Mucosa of gallbladder (tissue), 1 donor: Measurements from ENCODE around the gene TSPAN14. TPM values are rescaled to one million over a fixed set of nuclear protein-coding genes. Genes with fewer than 3 reads are reported as not detected.
A peak's percentile ranks its signal among the peaks of the same experiment; 100 is the strongest.

Experiments
- DNase-seq: peaks from one replicate; pipeline ENCODE4 v3.0.0-alpha.2; 2020; ENCODE audit warnings: low spot score
- total RNA-seq: library from RNA; stranded (reverse); gene quantifications from one replicate; pipeline ENCODE4 v1.2.1, GENCODE V29; 2021
- donor health status: DM: no; HTN: no; CAD: no.

The TSPAN14 gene
- total RNA-seq, 1 donor from 2014 or later: 124 TPM

DNA sequence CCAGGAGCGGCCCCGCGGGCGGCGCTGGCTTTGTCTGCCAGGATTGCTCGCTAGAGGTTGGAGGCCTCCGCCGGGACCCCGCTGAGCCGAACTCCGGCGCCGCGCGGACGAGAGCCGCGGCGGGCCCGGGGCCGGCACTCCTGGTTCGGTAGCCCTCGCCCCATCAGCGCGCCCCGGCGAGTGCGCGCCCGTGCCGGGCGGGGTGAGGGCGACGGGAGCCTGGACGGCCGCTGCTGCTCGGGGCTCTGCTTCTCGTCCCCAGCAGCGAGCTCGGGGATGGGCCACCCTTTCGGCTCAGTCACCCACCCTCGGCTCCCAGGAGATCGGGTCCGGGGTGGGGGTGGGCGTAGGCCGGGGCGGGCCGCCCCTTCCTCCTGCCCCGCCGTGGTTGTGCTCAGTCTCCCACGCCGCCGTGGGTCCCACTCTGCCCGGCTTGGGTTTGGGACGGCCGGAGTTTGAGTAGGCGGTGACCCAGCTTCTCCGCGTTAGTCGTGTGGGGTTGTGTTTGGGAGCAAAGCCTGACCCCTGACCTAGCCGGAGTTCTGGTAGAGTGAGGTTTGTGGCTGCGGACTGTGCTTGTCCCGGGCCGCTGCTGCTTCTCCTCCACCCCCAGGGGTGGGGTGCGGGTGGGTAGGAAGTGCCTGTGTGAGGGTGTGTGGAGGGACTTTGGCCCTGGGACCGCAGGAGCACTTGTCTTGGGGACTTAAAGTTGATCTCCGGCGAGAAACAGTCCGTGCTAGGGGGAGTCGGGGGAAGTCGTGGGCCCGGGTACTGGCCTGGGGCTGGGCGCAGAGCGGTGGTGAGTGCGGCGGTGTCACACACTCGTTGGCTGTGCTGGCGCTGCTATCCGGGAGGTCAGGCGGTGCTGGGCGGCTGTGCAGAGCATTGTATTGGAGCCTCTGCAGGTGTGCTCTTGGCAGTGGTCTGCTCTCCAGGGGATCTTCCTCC, 677 bp downstream of the TSPAN14 start:
- peak; percentile 40 for DNase-seq

DNA sequence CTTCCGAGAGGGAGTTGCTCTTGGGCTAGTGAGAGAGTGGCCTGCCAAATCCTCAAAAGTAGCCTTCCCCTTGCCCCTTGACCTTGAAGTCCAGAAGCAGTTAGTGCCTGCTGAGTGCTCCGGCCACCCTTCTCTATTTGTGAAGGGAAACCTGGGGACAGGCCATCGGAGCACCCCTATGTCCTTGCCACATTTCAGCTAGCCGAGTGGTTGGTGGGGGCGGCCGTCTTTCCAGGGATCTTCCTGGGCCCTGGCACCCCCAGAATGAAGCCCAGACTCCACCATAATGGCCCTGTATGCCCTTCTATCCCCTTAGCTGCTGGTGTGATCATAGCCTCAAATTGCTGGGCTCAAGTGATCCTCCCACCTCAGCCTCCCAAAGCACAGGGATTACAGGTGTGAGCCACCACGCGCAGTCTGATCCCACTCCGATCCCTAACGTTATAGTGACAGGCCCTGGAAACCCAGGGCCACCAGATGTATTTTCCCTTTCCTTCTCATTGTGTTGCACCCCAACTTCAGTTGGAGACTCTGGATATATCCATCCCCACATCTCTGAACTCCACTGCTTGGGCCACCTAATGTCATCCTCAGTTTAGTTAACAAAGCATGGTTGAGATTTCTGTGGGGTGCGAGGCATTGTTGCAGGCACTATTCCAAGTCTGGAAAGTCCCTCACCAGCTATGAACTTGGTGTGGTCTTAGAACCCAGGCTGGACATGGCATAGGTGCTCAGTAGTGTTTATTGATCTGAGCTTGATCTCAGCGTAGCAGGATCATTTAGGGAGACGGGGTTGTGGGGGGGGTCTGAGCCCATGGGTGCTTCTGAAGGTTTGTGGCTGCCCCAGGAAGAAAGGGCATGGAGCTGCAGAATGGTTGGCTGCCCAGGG, 1.6 kb downstream of the TSPAN14 start:
- DNase-seq: no peak

DNA sequence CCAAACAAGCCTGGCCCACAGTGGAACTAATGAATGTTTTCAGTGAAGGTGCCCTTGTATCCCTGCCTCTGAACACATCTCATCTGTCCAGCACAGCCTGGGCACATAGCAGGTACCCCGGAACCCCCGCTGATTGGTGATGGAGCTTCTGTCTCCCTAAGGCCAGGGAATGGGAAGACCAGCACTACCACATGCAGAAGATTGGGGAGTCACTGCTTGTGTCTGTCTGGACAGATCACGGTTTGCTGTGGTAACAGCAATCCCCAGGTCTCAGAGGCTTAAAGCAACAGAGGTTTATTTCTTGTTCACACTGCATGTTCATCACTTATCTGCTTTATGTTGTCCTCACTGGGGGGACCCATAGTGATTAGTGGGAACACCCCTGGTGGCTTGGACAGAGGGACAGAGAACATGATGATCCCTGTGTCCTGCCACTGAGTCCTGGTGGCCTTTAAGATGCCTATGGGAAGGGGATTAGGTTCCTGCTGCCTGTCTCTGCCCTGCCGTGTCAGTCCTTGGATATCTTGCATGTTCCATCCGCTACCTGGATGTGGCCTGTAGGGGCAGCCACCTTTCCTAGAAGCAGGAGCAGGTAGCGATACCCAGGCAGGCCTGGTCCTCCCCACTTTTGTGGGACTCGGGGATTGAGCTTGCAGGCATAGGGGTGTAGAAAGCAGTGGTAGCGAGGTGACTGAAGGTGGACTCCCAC, 3.6 kb downstream of the TSPAN14 start:
- DNase-seq: no peak

DNA sequence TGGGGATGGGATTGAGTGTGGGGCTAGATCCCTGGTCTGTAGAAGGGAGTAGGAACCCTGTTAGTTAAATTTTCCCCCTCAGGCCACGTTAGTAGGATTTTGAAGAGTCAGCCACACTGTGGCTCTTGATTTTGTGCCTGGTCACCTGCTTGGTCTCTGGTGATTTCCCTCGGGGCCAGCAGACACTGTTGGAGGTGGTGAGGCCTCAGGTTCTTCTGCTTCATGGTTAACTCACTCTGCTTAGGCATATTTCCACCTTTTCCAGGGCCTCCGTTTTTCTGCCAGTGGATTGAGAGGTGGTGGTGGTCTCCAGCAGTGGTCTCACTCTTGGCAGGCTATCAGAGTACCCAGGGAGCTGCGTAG, 4.1 kb downstream of the TSPAN14 start:
- DNase-seq: no peak

DNA sequence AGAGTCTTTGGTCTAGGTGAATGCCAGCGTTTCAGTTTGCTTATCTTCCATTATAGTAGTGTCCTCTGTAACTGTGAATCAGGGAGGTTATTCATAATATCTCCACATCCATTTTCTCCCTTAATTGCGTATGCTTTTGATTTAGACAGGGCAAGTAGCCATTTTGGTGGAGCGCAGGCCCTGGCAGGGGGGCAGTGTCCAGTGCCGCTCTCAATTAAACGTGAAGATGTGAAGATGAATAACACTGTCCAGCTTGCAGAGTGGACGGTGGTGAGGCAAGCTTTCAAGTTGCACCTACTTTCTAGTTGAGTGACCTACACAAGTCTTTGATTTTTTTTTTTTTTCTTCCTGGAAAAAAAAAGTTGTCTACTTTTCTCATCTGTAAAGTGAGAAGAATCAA, 4.5 kb downstream of the TSPAN14 start:
- DNase-seq: no peak

DNA sequence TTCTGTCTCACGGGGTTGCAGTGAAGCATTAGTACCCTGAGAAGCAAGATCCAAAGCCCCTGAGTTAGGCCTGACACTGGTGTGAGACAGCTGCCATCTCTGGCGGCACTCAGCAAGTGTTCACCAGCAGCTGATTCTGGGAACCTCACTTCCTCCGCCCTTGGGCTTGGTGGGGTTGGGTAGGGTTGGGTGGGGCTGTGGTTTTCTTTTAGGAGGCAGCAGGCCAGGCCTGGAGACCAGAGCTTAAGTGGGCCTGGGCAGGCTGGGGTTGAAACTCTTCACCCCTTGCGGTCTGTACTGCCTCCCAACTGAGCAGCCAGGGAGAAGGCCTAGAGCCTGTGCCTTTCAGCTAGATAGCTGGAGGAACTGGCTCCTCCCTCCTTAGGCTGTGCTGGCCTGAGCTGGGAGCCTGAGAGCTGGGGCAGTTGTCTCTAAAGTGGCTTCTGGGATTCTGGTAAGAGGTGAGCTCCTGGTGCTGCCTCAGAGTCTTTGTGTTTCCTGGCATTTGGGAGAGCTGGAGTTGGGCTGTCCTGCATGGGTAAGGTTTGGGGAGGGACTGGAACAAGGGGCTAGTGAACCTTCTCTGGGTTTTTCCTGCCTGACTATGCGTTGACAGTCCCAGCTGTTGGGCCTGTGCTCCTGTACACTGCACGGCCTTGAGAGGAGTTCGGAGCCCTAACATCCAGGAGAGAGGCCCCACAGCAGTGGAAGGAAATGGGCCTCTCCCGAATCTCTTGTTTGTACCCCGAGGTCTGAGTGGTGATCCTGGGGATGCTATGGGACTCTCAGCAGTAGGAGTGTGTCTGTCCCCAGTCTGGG, 5.1 kb downstream of the TSPAN14 start:
- DNase-seq: peak; percentile 45

DNA sequence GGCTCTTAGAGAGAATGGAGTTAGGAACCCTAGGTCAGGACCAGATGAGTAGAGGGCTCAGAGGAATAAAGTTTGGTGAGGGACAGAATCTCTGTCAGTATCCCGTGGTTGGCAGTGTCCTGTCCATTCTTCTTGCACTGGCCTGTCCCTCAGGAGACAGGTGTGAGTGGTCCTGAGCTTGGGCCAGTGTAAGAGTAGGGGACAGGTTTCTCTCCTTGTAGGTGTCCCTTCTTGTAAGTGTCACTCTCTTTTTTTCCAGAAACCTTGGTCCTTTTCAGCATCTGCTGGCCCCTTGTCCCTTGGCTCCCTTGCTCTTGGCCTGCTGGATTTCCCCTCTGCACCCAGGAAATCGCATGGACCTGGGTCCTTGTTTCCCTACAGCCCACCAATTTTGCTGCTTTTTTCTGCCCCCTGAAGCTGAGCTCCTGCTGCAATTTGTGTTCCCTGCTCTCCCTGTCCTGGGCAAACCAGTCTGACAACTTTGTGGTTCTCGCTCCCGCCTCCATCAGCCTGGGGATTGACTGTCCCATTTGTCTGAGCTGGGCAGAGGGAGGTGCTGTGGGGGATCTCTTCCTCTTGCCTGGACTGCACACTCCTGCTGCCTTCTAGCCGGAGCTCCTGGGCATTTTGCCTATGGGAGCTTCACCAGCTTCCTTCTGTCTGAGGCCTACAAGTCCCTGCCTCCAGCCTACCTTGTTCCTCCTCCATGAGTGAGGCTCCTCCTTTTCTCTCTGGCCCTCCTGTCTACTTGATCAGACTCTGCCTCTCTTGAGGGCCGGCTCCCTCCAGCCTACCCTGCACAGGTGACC, 6.5 kb downstream of the TSPAN14 start:
- peak; percentile 91 for DNase-seq

DNA sequence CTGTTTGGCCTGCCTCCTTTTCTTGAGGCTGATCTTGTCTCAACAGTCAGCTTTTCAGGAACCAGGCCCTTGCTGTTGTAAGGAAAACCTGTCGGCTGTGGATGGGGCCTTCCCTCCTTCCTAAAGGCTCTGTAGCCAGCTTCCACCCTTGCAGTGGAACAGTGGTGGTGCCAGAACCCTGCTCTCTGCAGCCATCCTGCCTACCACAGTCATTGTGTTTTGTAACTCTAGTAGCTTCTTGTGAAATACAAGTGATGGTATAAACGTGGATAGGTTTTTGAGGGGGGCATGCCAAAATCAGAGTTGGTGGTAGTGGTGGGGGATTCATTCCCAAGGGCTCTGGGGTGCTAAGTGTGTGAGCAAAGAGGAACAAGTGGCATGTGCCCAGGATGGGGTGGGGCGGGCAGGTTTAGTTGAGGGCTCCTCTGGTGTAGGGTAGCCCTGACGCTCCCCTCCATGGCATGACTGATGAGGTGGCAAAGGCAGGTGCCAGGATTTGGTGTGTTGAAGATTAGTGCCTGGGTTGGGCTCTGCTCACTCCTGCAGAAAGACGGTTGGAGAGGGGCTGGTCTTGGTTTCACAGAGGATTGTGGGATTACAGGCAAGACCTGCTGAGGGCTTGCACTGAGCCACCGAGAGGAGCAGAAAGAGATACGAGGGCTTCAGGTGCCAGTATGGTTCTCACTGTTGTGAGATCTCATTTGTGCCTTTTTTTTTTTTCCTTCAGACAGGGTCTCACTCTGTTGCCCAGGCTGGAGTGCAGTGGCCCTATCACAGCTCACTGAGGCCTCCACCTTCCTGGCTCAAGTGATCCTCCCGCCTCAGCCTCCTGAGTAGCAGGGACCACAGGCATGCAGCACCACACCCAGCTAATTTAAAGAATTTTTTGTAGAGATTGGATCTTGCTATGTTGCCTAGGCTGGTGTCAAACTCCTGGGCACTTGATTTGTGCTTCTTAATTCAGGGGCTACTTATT, 7.4 kb downstream of the TSPAN14 start:
- DNase-seq: no peak

DNA sequence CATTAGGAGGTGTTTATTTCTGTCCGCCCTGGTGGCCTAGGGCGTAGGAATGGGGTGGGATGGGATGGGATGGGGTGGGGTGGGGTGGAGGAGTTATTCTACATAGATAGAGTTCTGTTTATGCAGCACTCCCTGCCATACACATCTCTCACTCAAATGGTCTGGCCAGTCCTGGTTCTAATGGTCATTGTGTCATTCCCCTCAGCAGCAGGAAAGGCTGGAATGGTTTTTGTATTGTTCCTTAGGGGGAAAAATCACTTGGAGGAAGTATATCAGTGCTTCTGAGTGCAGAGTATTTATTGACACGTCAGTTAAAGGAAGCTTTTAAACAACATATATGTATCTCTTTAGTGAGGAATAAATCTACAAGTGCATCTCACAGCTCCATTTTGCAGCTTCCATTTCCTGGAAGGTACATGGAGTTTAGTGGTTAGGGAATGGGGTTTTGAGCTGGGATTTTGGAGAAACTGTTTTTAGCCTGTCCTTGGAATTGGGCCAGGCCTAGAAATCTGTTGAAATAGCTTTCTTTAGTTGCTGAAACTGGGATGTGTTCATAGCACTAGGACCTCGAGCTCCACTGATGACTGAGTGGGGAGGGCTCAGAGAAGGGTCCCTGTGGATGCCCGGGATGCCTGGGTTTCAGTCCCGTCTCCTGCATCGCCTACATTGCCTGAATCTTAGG, 8.3 kb downstream of the TSPAN14 start:
- no peak for DNase-seq

DNA sequence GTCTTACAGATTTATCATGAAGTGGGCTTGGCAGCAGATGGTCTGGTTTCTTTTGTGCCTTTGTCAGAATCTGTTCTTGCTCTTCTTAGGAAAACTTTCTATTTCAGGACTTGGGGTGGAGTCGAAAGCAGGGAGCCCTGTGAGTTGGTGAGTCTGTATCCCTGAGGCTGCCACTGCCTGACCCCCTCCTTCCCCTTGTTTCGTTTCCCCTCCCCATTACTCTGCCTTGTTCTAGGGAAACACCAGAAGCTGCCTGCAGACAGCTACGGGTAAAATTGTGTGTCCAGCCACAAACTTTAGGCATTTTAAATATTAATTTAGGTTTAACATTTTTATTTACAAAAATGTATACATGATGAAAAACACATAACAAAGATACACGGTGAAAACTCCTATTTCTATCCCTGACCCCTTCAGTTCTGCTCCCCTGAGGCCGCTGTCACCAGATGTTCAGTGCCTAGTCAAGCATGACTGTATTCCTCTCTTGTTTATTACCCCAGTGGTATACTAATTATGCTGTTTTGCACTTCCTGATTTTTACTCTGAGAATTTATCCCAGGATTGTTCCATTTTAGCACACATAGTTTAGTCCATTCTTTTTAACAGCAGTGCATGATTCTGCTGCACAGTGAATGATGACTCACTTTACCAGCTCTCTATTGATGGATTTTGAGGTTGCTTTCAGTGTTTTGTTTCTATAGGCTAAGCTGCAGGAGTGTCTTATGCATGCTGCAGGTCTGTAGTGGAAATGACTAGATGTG, 9.1 kb downstream of the TSPAN14 start:
- DNase-seq: no peak

DNA sequence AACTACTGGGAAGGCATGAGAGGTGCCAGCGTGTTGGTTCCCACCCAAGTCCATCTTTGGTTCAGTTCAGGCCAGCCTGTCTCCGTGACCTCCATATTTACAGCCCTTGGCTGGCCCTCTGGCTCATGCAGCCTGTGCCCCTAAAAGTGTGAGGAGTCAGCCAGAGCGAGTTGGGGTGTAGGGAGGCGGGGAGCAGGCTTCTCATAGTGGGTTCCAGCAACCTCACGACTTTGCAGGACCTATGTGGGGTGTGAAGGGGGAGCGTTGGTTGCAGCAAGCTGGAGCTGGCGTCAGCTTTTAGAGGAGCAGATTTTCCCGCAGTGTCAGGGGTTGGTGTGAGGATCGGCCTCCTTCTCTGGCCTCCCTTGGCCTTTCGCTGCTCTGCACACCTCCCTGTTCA, 9.8 kb downstream of the TSPAN14 start:
- no peak for DNase-seq

DNA sequence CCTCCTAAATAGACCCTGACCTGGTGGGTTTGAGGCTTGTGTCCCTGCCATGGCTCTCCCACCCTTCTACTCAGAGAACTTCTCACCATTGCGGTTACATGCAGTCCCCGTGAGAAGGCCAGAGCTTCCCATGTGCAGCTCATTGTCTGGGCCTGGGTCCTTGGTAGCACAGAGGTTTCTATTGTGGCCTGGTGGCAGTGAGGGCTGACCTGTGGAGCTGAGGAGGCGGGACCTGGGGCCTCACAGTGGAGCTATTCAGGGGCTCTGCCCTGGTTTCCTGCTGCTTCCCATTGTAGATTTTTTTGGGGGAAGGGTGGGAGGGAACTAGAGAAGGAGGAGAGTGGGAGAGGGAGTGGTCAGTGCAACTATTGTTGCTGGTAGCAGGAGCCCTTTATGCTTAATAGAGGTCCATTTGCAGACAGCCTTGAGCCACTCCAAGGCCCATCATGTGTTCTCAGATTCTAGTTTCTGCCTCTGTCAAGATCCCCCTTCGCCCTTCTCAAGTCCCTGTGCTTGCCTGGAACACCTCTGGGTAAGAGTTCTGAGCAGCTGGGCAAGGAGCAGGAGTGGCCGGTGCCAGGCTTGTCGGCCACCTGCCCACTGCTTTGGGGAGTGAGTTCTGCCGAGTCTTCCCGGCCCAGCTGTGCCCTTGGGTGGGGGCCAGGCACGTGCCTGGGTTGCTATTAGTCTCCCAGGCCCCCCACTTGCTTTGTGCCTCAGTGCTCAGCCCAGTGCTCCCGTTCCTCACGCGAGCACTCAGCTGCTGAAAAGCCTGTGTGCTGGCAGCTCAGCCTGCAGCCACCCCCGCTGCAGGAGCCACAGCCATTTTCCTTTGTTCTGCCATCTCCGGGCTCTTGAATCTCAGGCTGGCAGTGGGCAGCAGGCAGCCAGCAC, 10.7 kb downstream of the TSPAN14 start:
- no peak for DNase-seq

DNA sequence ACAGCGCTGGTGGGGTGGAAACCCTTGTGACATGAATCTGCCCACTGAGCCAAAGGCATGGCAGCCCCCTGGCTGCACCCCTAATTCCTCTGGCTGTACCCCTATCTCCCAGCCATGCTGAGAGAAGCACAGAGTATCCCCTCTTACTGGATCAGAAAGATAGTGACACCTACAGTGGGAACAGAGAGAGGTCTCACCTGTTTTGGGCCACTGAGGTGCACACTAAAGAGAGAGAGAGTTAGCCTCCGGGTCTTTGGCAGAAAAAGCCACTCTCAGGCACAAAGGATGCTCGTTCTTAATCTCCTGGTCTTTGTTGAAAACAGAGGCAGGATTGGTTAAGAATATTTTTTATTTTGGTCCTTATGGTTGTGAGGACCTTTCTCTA, 11.3 kb downstream of the TSPAN14 start:
- DNase-seq: no peak

DNA sequence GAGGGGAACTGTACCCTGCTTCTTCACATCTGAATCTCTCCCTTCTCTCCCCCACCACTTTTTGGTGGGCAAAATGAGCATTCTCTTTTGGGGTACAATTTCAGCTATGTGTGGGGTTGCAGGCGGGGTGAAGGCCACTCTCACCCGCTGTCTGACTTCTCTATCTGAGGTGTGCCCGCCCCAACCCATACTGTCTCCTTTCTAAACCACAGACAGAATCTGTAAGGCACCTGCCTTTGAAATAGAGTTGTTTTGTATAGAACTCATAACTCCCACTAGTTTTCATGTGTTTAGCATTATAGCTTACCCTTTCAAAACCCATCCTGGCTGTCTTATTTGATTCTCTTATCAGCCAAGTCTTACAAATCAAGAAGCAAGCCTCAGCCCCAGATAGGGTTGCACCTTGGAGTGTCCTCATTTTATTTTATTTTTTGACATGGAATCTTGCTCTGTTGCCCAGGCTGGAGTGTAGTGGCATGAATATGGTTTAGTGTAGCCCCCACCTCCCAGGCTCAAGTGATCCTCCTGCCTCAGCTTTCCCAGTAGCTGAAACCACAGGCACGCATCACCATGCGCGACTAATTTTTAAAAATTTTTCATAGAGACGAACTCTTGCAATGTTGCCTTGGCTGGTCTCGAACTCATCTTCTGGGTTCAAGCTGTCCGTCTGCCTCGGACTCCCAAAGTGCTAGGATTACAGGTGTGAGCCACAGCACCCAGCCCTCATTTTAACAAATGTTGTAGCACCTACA, 11.9 kb downstream of the TSPAN14 start:
- no peak for DNase-seq

DNA sequence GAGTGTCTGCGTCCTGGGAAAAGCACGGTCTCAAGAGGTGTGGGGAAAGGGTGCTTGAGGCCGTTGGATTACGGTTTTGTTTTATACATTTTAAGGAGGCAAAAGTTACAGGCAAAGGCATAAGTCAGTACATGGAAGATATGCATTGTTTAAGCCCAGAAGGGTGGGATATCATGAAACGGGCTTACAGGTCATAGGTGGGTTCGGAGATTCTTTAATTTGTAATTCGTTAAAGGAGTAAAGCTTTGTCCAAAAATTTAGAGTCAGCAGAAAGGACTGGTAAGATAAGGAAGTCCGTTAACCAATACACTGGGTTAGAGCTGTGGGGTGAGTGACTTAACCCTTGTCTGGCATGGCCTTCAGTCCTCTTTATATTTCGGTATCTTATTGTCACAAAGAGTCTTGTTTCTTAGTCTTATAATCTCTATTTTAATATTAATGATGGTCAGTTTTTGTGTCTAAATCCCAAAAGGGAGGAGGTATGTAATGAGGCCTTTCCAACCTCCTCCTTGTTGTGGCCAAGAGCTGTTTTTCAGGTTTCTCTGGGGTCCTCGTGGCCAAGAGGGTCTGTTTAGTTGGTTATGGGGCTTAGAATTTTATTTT, 12.7 kb downstream of the TSPAN14 start:
- no peak for DNase-seq

DNA sequence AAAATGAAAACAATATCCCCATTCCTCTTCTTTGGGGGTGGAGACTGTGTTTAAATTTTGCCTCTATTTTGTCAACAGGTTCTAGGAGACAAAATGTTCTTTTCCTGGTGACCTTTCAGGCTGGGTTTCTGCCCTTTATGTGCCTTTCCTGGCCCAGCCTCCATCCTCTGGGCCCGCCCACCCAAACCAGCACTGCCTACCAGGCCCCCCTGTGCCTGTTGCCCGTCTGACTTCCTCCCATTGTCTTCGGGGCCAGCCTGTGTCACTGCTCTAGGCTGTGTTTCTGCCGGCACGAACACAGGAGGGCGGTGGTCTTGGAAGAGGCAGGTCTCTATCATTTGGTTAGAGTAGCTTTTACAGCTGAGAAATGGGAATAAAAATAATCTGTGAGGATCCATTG, 13.9 kb downstream of the TSPAN14 start:
- peak; percentile 68 for DNase-seq
